ENCODE measurements around the gene MRPS22.
"Not testable (repeated sequence)": the region's sequence is repeated elsewhere in the genome, so short reads cannot be mapped to it uniquely, and the experiment has no call there.

The MRPS22 gene

GRCh38 chr3:139339219-139339906 lies 4.5 kb upstream of the MRPS22 start:
- DNase-seq: no peak

- DNase-seq: no peak
Observed at GRCh38 chr3:139340784-139341183, 3.0 kb upstream of the MRPS22 start.

GRCh38 chr3:139342054-139342453 lies 1.8 kb upstream of the MRPS22 start:
- no peak for DNase-seq

- DNase-seq: no peak
Observed at GRCh38 chr3:139346771-139347170, 3.0 kb downstream of the MRPS22 start.

GRCh38 chr3:139353920-139354556 lies 10.2 kb downstream of the MRPS22 start:
- peak; percentile 51 for DNase-seq

GRCh38 chr3:139354661-139355060 lies 10.8 kb downstream of the MRPS22 start:
- DNase-seq: no peak

GRCh38 chr3:139355476-139355875 lies 11.7 kb downstream of the MRPS22 start:
- no peak for DNase-seq

GRCh38 chr3:139355891-139356290 lies 12.1 kb downstream of the MRPS22 start:
- DNase-seq: no peak

- no peak for DNase-seq
Observed at GRCh38 chr3:139357899-139358298, 14.1 kb downstream of the MRPS22 start.

- DNase-seq: no peak
Observed at GRCh38 chr3:139358841-139359562, 15.2 kb downstream of the MRPS22 start.

- no peak for DNase-seq
Observed at GRCh38 chr3:139361276-139361675, 17.5 kb downstream of the MRPS22 start.

GRCh38 chr3:139364549-139364948 lies 20.7 kb downstream of the MRPS22 start:
- no peak for DNase-seq

- DNase-seq: no peak
Observed at GRCh38 chr3:139374099-139374498, 30.3 kb downstream of the MRPS22 start.

- no peak for DNase-seq
Observed at GRCh38 chr3:139377378-139377777, 33.6 kb downstream of the MRPS22 start.

GRCh38 chr3:139378587-139379241 lies 34.9 kb downstream of the MRPS22 start:
- DNase-seq: no peak

- DNase-seq: no peak
Observed at GRCh38 chr3:139380575-139380974, 36.8 kb downstream of the MRPS22 start.

- not testable (repeated sequence) for DNase-seq
Observed at GRCh38 chr3:139382291-139382690, 38.5 kb downstream of the MRPS22 start.

- DNase-seq: no peak
Observed at GRCh38 chr3:139388077-139388476, 44.3 kb downstream of the MRPS22 start.

- DNase-seq: peak; percentile 0
Observed at GRCh38 chr3:139388821-139389551, 45.2 kb downstream of the MRPS22 start.

GRCh38 chr3:139389552-139390368 lies 45.9 kb downstream of the MRPS22 start, which contains the start of gene COPB2:
COPB2 (minus strand) TSS chr3:139389647; CDS start chr3:139389550, 97 bp downstream.
- peak; percentile 99 for DNase-seq

- no peak for DNase-seq
Observed at GRCh38 chr3:139394116-139394515, 50.3 kb downstream of the MRPS22 start.

Data from fibroblast of skin of abdomen (primary cell).